ENCODE data around the gene ARFGAP3. TPM values are rescaled to one million over a fixed set of nuclear protein-coding genes. Genes with fewer than 3 reads are reported as not detected.

Gene ARFGAP3
- total and polyA plus RNA-seq, 2 experiments from 2014 or later, result 14.8 to 19.1 TPM

DNA sequence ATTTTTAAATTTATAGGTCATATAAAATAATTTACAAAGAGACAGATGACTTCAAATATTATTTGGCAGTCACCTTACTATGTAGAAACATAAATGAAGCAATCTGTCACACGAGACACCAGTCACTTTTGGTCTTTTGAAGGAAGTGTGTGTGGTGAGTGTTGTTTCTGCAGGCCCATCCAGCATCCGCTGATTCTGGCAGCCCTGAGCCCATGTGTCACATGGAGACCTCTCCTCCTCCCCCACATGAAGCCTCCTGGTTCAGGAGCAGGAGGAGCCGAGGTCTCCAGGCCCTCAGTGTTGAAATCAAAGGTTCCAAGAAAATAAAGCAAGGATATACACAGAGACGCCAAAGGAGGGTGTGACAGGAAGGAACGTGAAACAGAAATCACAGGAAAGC, 60.1 kb downstream of the ARFGAP3 start:
- DNase-seq (ENCODE audit: low spot score) (no peak), ATAC-seq (no peak)
- Mint-ChIP-seq H3K4me1 (peaks cover 10% of the 10 kb centered on the region), H3K9me3 (no peaks in the 10 kb centered on the region; the same call in 2 of the 3 replicates), H3K36me3 (ENCODE audit: low read depth) (no peaks in the 10 kb centered on the region; the same call in 2 of the 3 replicates), H3K4me3 (no peak overlapping the region), H3K27ac (no peak overlapping the region), H3K27me3 (ENCODE audit: insufficient read depth, low read depth, poor library complexity) (peaks cover 7% of the 10 kb centered on the region)
- no peaks in the 10 kb centered on the region for H3K4me1 ChIP-seq (ENCODE audit: insufficient read depth)
- no peak overlapping the region for H3K4me3 ChIP-seq
- no peak overlapping the region for H3K4me2 ChIP-seq
- H2AFZ ChIP-seq, result no peak overlapping the region
- TF ChIP-seq JUNB (IDR thresholded peaks at IDR 0.05; ENCODE audit: unreplicated experiment), result no peak
- H3K36me3 ChIP-seq (ENCODE audit: insufficient read depth), result no peaks in the 10 kb centered on the region
- no peak overlapping the region for H3K27ac ChIP-seq (ENCODE audit: low read depth)
- H3K79me2 ChIP-seq (replicated peaks; ENCODE audit: insufficient read depth), result no peaks in the 10 kb centered on the region
- no peaks in the 10 kb centered on the region for H3F3A ChIP-seq (replicated peaks; ENCODE audit: low read depth)
- no peaks in the 10 kb centered on the region for H3K27me3 ChIP-seq (ENCODE audit: insufficient read depth)
- H4K20me1 ChIP-seq (replicated peaks; ENCODE audit: insufficient read depth), result no peaks in the 10 kb centered on the region
- no peaks in the 10 kb centered on the region for H3K9me2 ChIP-seq (ENCODE audit: insufficient read depth)

GRCh38 chr22:42796081-42796480, 61.0 kb downstream of the ARFGAP3 start:
- no peak overlapping the region for H3K4me2 ChIP-seq
- H3K79me2 ChIP-seq (replicated peaks; ENCODE audit: insufficient read depth), result no peaks in the 10 kb centered on the region
- H3F3A ChIP-seq (replicated peaks; ENCODE audit: low read depth), result no peaks in the 10 kb centered on the region
- no peak overlapping the region for H2AFZ ChIP-seq
- H3K9me2 ChIP-seq (ENCODE audit: insufficient read depth), result no peaks in the 10 kb centered on the region
- no peak overlapping the region for H3K27ac ChIP-seq (ENCODE audit: low read depth)
- H3K36me3 ChIP-seq (ENCODE audit: insufficient read depth), result no peaks in the 10 kb centered on the region
- Mint-ChIP-seq H3K27me3 (ENCODE audit: insufficient read depth, low read depth, poor library complexity) (peaks cover 4% of the 10 kb centered on the region), H3K4me3 (no peak overlapping the region; the same call in 2 of the 3 replicates), H3K4me1 (peaks cover 10% of the 10 kb centered on the region), H3K9me3 (no peaks in the 10 kb centered on the region; the same call in 2 of the 3 replicates), H3K36me3 (ENCODE audit: low read depth) (no peaks in the 10 kb centered on the region; the same call in 2 of the 3 replicates), H3K27ac (no peak overlapping the region)
- H3K27me3 ChIP-seq (ENCODE audit: insufficient read depth), result no peaks in the 10 kb centered on the region
- no peaks in the 10 kb centered on the region for H4K20me1 ChIP-seq (replicated peaks; ENCODE audit: insufficient read depth)
- H3K4me1 ChIP-seq (ENCODE audit: insufficient read depth), result no peaks in the 10 kb centered on the region
- no peak overlapping the region for H3K4me3 ChIP-seq
- no peak for DNase-seq (ENCODE audit: low spot score)
- no peak for ATAC-seq
- no peak for TF ChIP-seq EZH2phosphoT487 (IDR thresholded peaks at IDR 0.05; ENCODE audit: unreplicated experiment)
- no peak for TF ChIP-seq EZH2 (IDR thresholded peaks at IDR 0.05; ENCODE audit: low read depth, unreplicated experiment)
- TF ChIP-seq, protein P1, sequence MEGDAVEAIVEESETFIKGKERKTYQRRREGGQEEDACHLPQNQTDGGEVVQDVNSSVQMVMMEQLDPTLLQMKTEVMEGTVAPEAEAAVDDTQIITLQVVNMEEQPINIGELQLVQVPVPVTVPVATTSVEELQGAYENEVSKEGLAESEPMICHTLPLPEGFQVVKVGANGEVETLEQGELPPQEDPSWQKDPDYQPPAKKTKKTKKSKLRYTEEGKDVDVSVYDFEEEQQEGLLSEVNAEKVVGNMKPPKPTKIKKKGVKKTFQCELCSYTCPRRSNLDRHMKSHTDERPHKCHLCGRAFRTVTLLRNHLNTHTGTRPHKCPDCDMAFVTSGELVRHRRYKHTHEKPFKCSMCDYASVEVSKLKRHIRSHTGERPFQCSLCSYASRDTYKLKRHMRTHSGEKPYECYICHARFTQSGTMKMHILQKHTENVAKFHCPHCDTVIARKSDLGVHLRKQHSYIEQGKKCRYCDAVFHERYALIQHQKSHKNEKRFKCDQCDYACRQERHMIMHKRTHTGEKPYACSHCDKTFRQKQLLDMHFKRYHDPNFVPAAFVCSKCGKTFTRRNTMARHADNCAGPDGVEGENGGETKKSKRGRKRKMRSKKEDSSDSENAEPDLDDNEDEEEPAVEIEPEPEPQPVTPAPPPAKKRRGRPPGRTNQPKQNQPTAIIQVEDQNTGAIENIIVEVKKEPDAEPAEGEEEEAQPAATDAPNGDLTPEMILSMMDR (conservative IDR thresholded peaks at IDR 0.05; ENCODE audit: low read depth in 2 of 2), result no peak
- no peak for TF ChIP-seq ETS1 (IDR thresholded peaks at IDR 0.05)
- no peak for TF ChIP-seq STAT1 (IDR thresholded peaks at IDR 0.05; ENCODE audit: unreplicated experiment)
- TF ChIP-seq, protein P2, sequence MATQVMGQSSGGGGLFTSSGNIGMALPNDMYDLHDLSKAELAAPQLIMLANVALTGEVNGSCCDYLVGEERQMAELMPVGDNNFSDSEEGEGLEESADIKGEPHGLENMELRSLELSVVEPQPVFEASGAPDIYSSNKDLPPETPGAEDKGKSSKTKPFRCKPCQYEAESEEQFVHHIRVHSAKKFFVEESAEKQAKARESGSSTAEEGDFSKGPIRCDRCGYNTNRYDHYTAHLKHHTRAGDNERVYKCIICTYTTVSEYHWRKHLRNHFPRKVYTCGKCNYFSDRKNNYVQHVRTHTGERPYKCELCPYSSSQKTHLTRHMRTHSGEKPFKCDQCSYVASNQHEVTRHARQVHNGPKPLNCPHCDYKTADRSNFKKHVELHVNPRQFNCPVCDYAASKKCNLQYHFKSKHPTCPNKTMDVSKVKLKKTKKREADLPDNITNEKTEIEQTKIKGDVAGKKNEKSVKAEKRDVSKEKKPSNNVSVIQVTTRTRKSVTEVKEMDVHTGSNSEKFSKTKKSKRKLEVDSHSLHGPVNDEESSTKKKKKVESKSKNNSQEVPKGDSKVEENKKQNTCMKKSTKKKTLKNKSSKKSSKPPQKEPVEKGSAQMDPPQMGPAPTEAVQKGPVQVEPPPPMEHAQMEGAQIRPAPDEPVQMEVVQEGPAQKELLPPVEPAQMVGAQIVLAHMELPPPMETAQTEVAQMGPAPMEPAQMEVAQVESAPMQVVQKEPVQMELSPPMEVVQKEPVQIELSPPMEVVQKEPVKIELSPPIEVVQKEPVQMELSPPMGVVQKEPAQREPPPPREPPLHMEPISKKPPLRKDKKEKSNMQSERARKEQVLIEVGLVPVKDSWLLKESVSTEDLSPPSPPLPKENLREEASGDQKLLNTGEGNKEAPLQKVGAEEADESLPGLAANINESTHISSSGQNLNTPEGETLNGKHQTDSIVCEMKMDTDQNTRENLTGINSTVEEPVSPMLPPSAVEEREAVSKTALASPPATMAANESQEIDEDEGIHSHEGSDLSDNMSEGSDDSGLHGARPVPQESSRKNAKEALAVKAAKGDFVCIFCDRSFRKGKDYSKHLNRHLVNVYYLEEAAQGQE (IDR thresholded peaks at IDR 0.05; ENCODE audit: unreplicated experiment), result no peak
- no peak for TF ChIP-seq JUNB (IDR thresholded peaks at IDR 0.05; ENCODE audit: unreplicated experiment)
- no peak for TF ChIP-seq ZNF462 (CRISPR knock-in tag; IDR thresholded peaks at IDR 0.05)
- no peak for TF ChIP-seq NANOG (IDR thresholded peaks at IDR 0.05; ENCODE audit: borderline replicate concordance)

Data from GM23338 (cell line).